ENCODE results near the gene GCC2. TPM values are rescaled to one million over a fixed set of nuclear protein-coding genes. Genes with fewer than 3 reads are reported as not detected.
"Not testable (repeated sequence)": the region's sequence is repeated elsewhere in the genome, so short reads cannot be mapped to it uniquely, and the experiment has no call there.

GCC2 gene
- total RNA-seq, 3 donors from 2014 or later, result 75.1 to 89.6 (median 77.2) TPM

GRCh38 chr2:108492364-108492763 is 43.4 kb downstream of the GCC2 start:
- Histone ChIP-seq H3K4me3 (no peak overlapping the region), H3K9me3 (no peaks in the 10 kb centered on the region), H3K36me3 (ENCODE audit: low read depth) (no peaks in the 10 kb centered on the region), H3K4me1 (ENCODE audit: low read depth) (no peaks in the 10 kb centered on the region)
- no peak for DNase-seq
- intact Hi-C loops (cut with DNase I, micrococcal nuclease), result no loop called here
- no peak for ATAC-seq
- no peak for TF ChIP-seq CTCF (IDR thresholded peaks at IDR 0.05)

- H3K36me3 ChIP-seq (ENCODE audit: low read depth); H3K9me3 ChIP-seq; DNase-seq; H3K4me3 ChIP-seq; H3K4me1 ChIP-seq (ENCODE audit: low read depth); ATAC-seq; intact Hi-C loops (cut with DNase I, micrococcal nuclease): not testable (repeated sequence)
Observed at GRCh38 chr2:108496167-108496566, 47.2 kb downstream of the GCC2 start.

DNA sequence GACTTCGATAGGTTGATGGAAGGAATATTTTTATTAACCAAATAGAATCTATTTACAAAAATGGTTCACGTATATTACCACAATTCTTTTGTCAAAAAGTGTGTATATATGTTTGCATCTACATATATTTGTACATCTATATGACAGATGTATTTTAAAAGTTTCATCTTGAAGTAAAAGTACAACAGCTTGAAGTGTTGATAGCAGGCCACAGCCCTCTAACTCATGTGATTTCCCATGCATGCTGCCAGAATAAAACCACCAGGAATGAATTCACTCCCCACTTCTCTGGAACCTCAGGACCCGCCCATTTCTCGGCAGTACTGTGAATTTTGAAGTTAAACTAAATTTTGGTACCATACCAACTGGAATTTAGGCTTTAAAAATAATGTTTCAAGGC is 58.6 kb downstream of the GCC2 start:
- H3K4me3 ChIP-seq; H3K9me3 ChIP-seq; DNase-seq; H3K4me1 ChIP-seq (ENCODE audit: low read depth); intact Hi-C loops (cut with DNase I, micrococcal nuclease); H3K36me3 ChIP-seq (ENCODE audit: low read depth); ATAC-seq: not testable (repeated sequence)

DNA sequence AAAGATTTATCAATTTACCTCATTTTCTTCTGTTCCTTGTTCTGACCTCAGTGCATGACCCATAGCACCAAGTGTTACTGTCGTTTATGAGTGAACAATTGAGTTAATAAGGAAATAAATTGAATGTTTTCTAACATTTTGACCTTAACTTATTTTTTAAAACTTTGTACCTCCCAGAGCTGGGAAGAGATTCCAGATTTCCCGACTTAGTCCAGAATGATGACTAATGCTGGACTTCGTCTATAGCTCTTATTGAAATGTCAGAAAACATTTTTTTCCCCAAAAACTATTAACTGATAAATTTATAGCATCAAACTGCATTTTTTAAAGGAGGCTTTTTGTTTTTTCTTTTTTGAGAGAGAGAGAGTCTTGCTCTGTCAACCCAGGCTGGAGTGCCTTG is 63.4 kb downstream of the GCC2 start:
- DNase-seq; H3K4me3 ChIP-seq; H3K36me3 ChIP-seq (ENCODE audit: low read depth); ATAC-seq; H3K4me1 ChIP-seq (ENCODE audit: low read depth); H3K9me3 ChIP-seq; intact Hi-C loops (cut with DNase I, micrococcal nuclease): not testable (repeated sequence)

GRCh38 chr2:108514478-108514877 is 65.5 kb downstream of the GCC2 start:
- ATAC-seq; intact Hi-C loops (cut with DNase I, micrococcal nuclease); DNase-seq: not testable (repeated sequence)

GRCh38 chr2:108524688-108525087 is 75.7 kb downstream of the GCC2 start:
- intact Hi-C loops (cut with DNase I, micrococcal nuclease); H3K9me3 ChIP-seq; ATAC-seq; H3K4me1 ChIP-seq (ENCODE audit: low read depth); H3K36me3 ChIP-seq (ENCODE audit: low read depth); H3K4me3 ChIP-seq; DNase-seq: not testable (repeated sequence)

More at GRCh38 chr2:108514478-108514877, 65.5 kb downstream of the GCC2 start:
- H3K9me3 ChIP-seq; H3K36me3 ChIP-seq (ENCODE audit: low read depth); H3K4me1 ChIP-seq (ENCODE audit: low read depth); H3K4me3 ChIP-seq: not testable (repeated sequence)

DNA sequence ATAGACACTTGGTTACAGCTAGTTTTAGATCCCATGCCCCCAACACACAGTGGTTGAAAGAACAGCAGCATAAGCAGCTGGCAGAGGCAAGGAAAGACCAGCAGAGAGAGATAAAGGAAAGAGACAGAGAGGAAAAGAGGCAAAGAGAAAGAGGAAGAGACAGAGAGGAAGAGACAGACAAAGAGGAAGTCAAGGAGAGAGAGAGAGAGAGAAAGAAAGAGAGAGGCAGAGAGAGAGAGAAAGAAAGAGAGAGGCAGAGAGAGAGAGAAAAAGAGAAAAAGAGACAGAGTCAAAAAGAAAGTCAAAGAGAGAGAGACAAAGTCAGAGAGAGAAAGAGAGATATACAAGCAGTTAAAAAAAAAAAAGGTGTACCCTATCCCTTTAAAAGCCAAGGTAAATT is 76.3 kb downstream of the GCC2 start:
- intact Hi-C loops (cut with DNase I, micrococcal nuclease); H3K4me1 ChIP-seq (ENCODE audit: low read depth); DNase-seq; H3K4me3 ChIP-seq; H3K9me3 ChIP-seq; H3K36me3 ChIP-seq (ENCODE audit: low read depth); ATAC-seq: not testable (repeated sequence)

DNA sequence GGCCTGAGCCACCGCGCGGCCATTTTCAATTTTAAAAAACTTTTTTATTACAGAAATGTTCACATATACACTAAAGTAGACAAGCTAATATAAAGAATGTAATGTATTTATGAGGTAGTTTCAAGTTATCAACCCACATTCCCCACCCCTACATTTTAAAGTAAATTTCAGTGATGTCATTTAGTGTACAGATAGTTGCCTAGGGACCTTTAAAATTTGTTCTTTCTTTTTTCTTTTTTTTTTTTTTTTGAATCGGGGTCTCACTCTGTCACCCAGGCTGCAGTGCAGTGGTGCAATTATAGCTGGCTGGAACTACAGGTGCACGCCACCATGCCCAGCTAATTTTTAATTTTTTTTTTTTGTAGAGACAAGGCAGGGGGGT is 82.7 kb downstream of the GCC2 start:
- Histone ChIP-seq H3K4me3 (no peak overlapping the region), H3K36me3 (ENCODE audit: low read depth) (no peaks in the 10 kb centered on the region), H3K4me1 (ENCODE audit: low read depth) (peaks cover 6% of the 10 kb centered on the region), H3K9me3 (no peaks in the 10 kb centered on the region)
- DNase-seq (no peak), ATAC-seq (no peak)
- intact Hi-C loops (cut with DNase I, micrococcal nuclease), result no loop called here
- no peak for TF ChIP-seq CTCF (IDR thresholded peaks at IDR 0.05)

GRCh38 chr2:108533832-108534583 is 85.0 kb downstream of the GCC2 start, which contains the start of gene LIMS1:
TSS of gene LIMS1 (plus strand) at chr2:108534470. CDS start at chr2:108534563, 93 bp downstream.
- intact Hi-C loops (cut with DNase I, micrococcal nuclease), result no loop called here
- Histone ChIP-seq H3K4me3 (peak within 1 kb of the TSS; percentile 50), H3K9me3 (no peaks in the 10 kb centered on the region), H3K4me1 (ENCODE audit: low read depth) (peaks cover 6% of the 10 kb centered on the region), H3K36me3 (ENCODE audit: low read depth) (no peaks in the 10 kb centered on the region)
- DNase-seq (peak; percentile 93 to 96 (median 95)), ATAC-seq (peak; percentile 96)
- TF ChIP-seq CTCF (IDR thresholded peaks at IDR 0.05), result no peak
